IMR-90 (cell line): ENCODE measurements around the gene TRO. TPM values are rescaled to one million over a fixed set of nuclear protein-coding genes. Genes with fewer than 3 reads are reported as not detected.

Experiments used
- ATAC-seq: fragments of 200-7000 bp; cut with Tn5 transposase; 2 replicates; pipeline ENCODE4 v1.9.1; 2020; ENCODE audit warnings: low read depth, mild to moderate bottlenecking, moderate library complexity
- Bru-seq: library from RNA; stranded (reverse); fragments of 400-500 nt; gene quantifications from one replicate; lab custom pipeline; 2021; lab: Mats Ljungman, UMichigan
- BruChase-seq, 2 experiments: library from RNA; stranded (reverse); fragments of 400-500 nt; gene quantifications; one replicate each; lab custom pipeline; 2021; lab: Mats Ljungman, UMichigan
- BruUV-seq: library from RNA; stranded (reverse); fragments of 400-500 nt; replicated peaks from 2 replicates; lab custom pipeline; 2021; lab: Mats Ljungman, UMichigan
- CTCF ChIA-PET: fragments of 300-600 bp; formaldehyde crosslinking; extraction: SDS; loops from one replicate; lab custom pipeline; 2021; ENCODE audit warnings: antibody characterized with exemption; lab: Yijun Ruan, JAX
- POLR2A ChIA-PET: fragments of 300-600 bp; sonication (Branson Sonifier 250); formaldehyde crosslinking; loops from one replicate; lab custom pipeline; 2022; ENCODE audit warnings: antibody characterized with exemption; ENCODE audit not compliant: unreplicated experiment; lab: Charles Lee
- DNase-seq: peaks from one replicate; pipeline ENCODE4 v3.0.0; 2013
- H2AFZ ChIP-seq: replicated peaks from 2 replicates; pipeline ENCODE3; 2013; ENCODE audit warnings: low read length, mild to moderate bottlenecking; ENCODE audit not compliant: poor library complexity
- H2AK5ac ChIP-seq: 2 replicates; pipeline ENCODE4 v1.6.1; 2013; ENCODE audit warnings: low read depth, low read length, inconsistent platforms
- H2AK9ac ChIP-seq: replicated peaks from 2 replicates; pipeline ENCODE3; 2013; ENCODE audit warnings: mild to moderate bottlenecking, low read depth, low read length, moderate library complexity; ENCODE audit not compliant: poor library complexity
- H2BK120ac ChIP-seq: 2 replicates; pipeline ENCODE4 v1.6.1; 2013; ENCODE audit warnings: low read depth, low read length, inconsistent platforms
- H2BK15ac ChIP-seq: 3 replicates; pipeline ENCODE4 v1.6.1; 2013; ENCODE audit warnings: low read depth, low read length, inconsistent platforms
- H2BK20ac ChIP-seq: 2 replicates; pipeline ENCODE4 v1.6.1; 2013; ENCODE audit warnings: low read depth, mild to moderate bottlenecking, inconsistent platforms, low read length, moderate library complexity
- H2BK5ac ChIP-seq: 2 replicates; pipeline ENCODE4 v1.6.1; 2013; ENCODE audit warnings: mild to moderate bottlenecking, low read depth, low read length, inconsistent platforms; ENCODE audit not compliant: poor library complexity, severe bottlenecking
- H3K14ac ChIP-seq: replicated peaks from 2 replicates; pipeline ENCODE4 v1.6.1; 2013; ENCODE audit warnings: low read depth, low read length, inconsistent platforms
- H3K18ac ChIP-seq: 2 replicates; pipeline ENCODE4 v1.6.1; 2013; ENCODE audit warnings: low read depth, low read length, control low read depth
- H3K23ac ChIP-seq: 2 replicates; pipeline ENCODE4 v1.6.1; 2013; ENCODE audit warnings: low read depth, low read length, inconsistent platforms
- H3K27ac ChIP-seq: 2 replicates; pipeline ENCODE4 v1.5.1; 2013; ENCODE audit warnings: mild to moderate bottlenecking, control low read depth, low read length; ENCODE audit not compliant: insufficient read depth
- H3K27me3 ChIP-seq: 2 replicates; pipeline ENCODE4 v1.6.1; 2013; ENCODE audit warnings: low read length; ENCODE audit not compliant: control insufficient read depth, insufficient read depth
- H3K36me3 ChIP-seq: 2 replicates; pipeline ENCODE4 v1.6.1; 2013; ENCODE audit warnings: low read length, mixed read lengths; ENCODE audit not compliant: control insufficient read depth, insufficient read depth
- H3K4ac ChIP-seq: 2 replicates; pipeline ENCODE4 v1.6.1; 2013; ENCODE audit warnings: low read depth, low read length, inconsistent platforms
- H3K4me1 ChIP-seq: 2 replicates; pipeline ENCODE4 v1.6.1; 2013; ENCODE audit warnings: low read length, mixed read lengths; ENCODE audit not compliant: control insufficient read depth, insufficient read depth
- H3K4me2 ChIP-seq: 2 replicates; pipeline ENCODE4 v1.6.1; 2013; ENCODE audit warnings: low read depth, mild to moderate bottlenecking, control low read depth, low read length, moderate library complexity
- H3K4me3 ChIP-seq: 2 replicates; pipeline ENCODE4 v1.5.1; 2013; ENCODE audit warnings: low read depth, mild to moderate bottlenecking, control low read depth, low read length, moderate library complexity; ENCODE audit not compliant: insufficient read depth
- H3K56ac ChIP-seq: 2 replicates; pipeline ENCODE4 v1.6.1; 2013; ENCODE audit warnings: low read length, inconsistent platforms; ENCODE audit not compliant: insufficient read depth; ENCODE audit errors: extremely low read depth
- H3K79me1 ChIP-seq, 2 experiments: 2 replicates each; pipeline ENCODE4 v1.6.1; 2013; ENCODE audit warnings: low read length in 2 of 2, inconsistent platforms in 1 of 2, low read depth in 1 of 2
- H3K9ac ChIP-seq: 2 replicates; pipeline ENCODE4 v1.6.1; 2013; ENCODE audit warnings: low read depth, low read length, control low read depth
- H3K9me1 ChIP-seq: 2 replicates; pipeline ENCODE4 v1.6.1; 2013; ENCODE audit warnings: low read length, inconsistent platforms; ENCODE audit not compliant: insufficient read depth
- H3K9me3 ChIP-seq: 2 replicates; pipeline ENCODE4 v1.6.1; 2013; ENCODE audit warnings: low read length; ENCODE audit not compliant: control insufficient read depth, insufficient read depth
- H4K20me1 ChIP-seq: 2 replicates; pipeline ENCODE4 v1.6.1; 2013; ENCODE audit warnings: low read length, inconsistent platforms; ENCODE audit not compliant: insufficient read depth
- H4K5ac ChIP-seq: 2 replicates; pipeline ENCODE4 v1.6.1; 2013; ENCODE audit warnings: mild to moderate bottlenecking, low read depth, low read length, control low read depth
- H4K8ac ChIP-seq, 2 experiments: 2 replicates each; pipeline ENCODE4 v1.6.1; 2013; ENCODE audit warnings: low read depth in 2 of 2, low read length in 2 of 2, control low read depth in 1 of 2, inconsistent platforms in 1 of 2
- H4K91ac ChIP-seq: 2 replicates; pipeline ENCODE4 v1.6.1; 2013; ENCODE audit warnings: low read depth, low read length, inconsistent platforms; ENCODE audit not compliant: insufficient read depth
- CTCF ChIP-seq: conservative IDR thresholded peaks from 2 replicates; pipeline ENCODE4 v1.5.1; 2012; ENCODE audit warnings: mild to moderate bottlenecking, low read depth, low read length, improper control_type of control experiment
- NFE2L2 ChIP-seq: fragments of 150-350 bp; IDR thresholded peaks from 2 replicates; pipeline ENCODE4 v1.6.1; 2016; ENCODE audit warnings: low read depth, mild to moderate bottlenecking, low read length
- WGBS, 2 experiments: methylation state at CpG; one replicate each; pipeline versions ENCODE4 v1.1.5 to v1.1.7; 2013; ENCODE audit warnings: missing lambda C conversion rate in 2 of 2; ENCODE audit not compliant: insufficient read length in 1 of 2; ENCODE audit errors: extremely low coverage in 2 of 2; 5-methylcytosine and 5-hydroxymethylcytosine counted together
- dilution Hi-C: fragments of 300-500 bp; cut with HindIII; formaldehyde crosslinking; loops from one replicate; pipeline ENCODE4 v1.14.3; 2018; ENCODE audit warnings: low sequenced_read_pairs; ENCODE audit not compliant: unreplicated experiment
- in situ Hi-C: fragments of 300-500 bp; cut with MboI; formaldehyde crosslinking; loops from 3 replicates; pipeline ENCODE4 v1.14.3; 2019; ENCODE audit warnings: low sequenced_read_pairs, inconsistent platforms, mixed read lengths
- intact Hi-C: fragments of 100-400 bp; cut with micrococcal nuclease; formaldehyde crosslinking; loops from 2 replicates; pipeline ENCODE4 v1.10.0; 2022
- long read RNA-seq: library from polyadenylated mRNA; unstranded; transcript quantifications from one replicate; pipeline ENCODE4 v2.0.0, GENCODE V29; 2021; ENCODE audit not compliant: unreplicated experiment
- polyA plus RNA-seq, 3 experiments: library from polyadenylated mRNA; depleted of rRNA; stranded (reverse); fragments of >200 nt; gene quantifications; 2 replicates each; pipeline ENCODE4 v1.2.3, GENCODE V29; 2012; ENCODE audit warnings: low replicate concordance in 1 of 3
- total RNA-seq: library from RNA; depleted of rRNA; stranded (reverse); fragments of >200 nt; gene quantifications from 2 replicates; pipeline ENCODE4 v1.2.3, GENCODE V29; 2012; rRNA removed

TRO gene
- total RNA-seq (25.8 and 35.1 TPM in 2 replicates), polyA plus RNA-seq (2012; rRNA removed) (46.3 and 54.2 TPM in 2 replicates), Bru-seq, nascent RNA (percentile 51 among the genes with signal in this experiment), BruChase-seq, experiment 1, labeled RNA remaining after a 6-hour chase (percentile 79 among the genes with signal in this experiment), BruChase-seq, experiment 2, labeled RNA remaining after a 2-hour chase (percentile 70 among the genes with signal in this experiment)
- 27.5 and 29.9 TPM in 2 replicates for polyA plus RNA-seq (2012; cell fraction: cytosol; rRNA removed)
- 238 and 339 TPM in 2 replicates for polyA plus RNA-seq (2012; cell fraction: nucleus; rRNA removed; ENCODE audit: low replicate concordance)
- long read RNA-seq, full-length matches to known transcripts = 2 of 31 reads
- long read RNA-seq, partial matches to known transcripts = 14 of 31 reads
- long read RNA-seq, other reads (novel, unspliced or antisense) = 15 of 31 reads

GRCh38 chrX:54920610-54921426 is at the start of gene TRO:
TSS of gene TRO (plus strand) at chrX:54920824. CDS start at chrX:54922247, 1,423 bp downstream.
- CTCF ChIA-PET = no interaction called here
- Histone ChIP-seq H3K27ac (peak within 1 kb of the TSS; percentile 49), H4K91ac (peak within 1 kb of the TSS; percentile 69), H4K20me1 (no peaks in the 10 kb centered on the region; the same call in 1 of the 2 replicates), H3K4me2 (peak within 1 kb of the TSS; percentile 67), H4K8ac (peak within 1 kb of the TSS; percentile 78 to 86), H3K23ac (peak within 1 kb of the TSS; percentile 94), H3K4me1 (no peaks in the 10 kb centered on the region), H2BK15ac (no peak within 1 kb of the TSS; the same call in 1 of the 3 replicates), H3K4me3 (peak within 1 kb of the TSS; percentile 84), H2AFZ (peak within 1 kb of the TSS; percentile 86), H2BK120ac (peak within 1 kb of the TSS; percentile 46), H2AK9ac (peak within 1 kb of the TSS; percentile 89), H3K79me1 (peaks cover 0 to 7% of the 10 kb centered on the region in 2 experiments; a peak in 2 of 4 replicates), H3K9me3 (no peaks in the 10 kb centered on the region), H3K14ac (peak within 1 kb of the TSS; percentile 86; the same call in 1 of the 2 replicates), H2BK20ac (no peak within 1 kb of the TSS), H3K18ac (peak within 1 kb of the TSS; percentile 46), H3K27me3 (no peaks in the 10 kb centered on the region), H2AK5ac (peak within 1 kb of the TSS; percentile 64; the same call in 1 of the 2 replicates), H3K9me1 (no peaks in the 10 kb centered on the region; the same call in 1 of the 2 replicates), H3K4ac (peak within 1 kb of the TSS; percentile 37), H3K36me3 (peaks cover 14% of the 10 kb centered on the region), H2BK5ac (peak within 1 kb of the TSS; percentile 32), H4K5ac (peak within 1 kb of the TSS; percentile 52), H3K56ac (peak within 1 kb of the TSS; percentile 77), H3K9ac (peak within 1 kb of the TSS; percentile 93)
- TF ChIP-seq CTCF = peak; percentile 27; the same call in 1 of the 2 replicates
- TF ChIP-seq NFE2L2 = no peak
- DNase-seq (peak; percentile 10), ATAC-seq (peak; percentile 63)
- intact Hi-C loops = loop anchor here (1.0 kb wide), 1 partner anchor 282 kb away; no protein-coding TSS in a partner anchor
- in situ Hi-C loops = no loop called here
- POLR2A ChIA-PET = no interaction called here
- no TSS peak for BruUV-seq
- 29% methylated on average over 16 of the region's 29 CpGs; no CpG with 5 or more reads in 1 of the 2 experiments for WGBS, 2 experiments
- dilution Hi-C loops = no loop called here
